GOT3 (cell line): ENCODE results near the gene TOMM20.
"Not testable (repeated sequence)": the region's sequence is repeated elsewhere in the genome, so short reads cannot be mapped to it uniquely, and the experiment has no call there.

ENCODE experiments used
- DNase-seq: peaks from one replicate; lab custom pipeline; 2025; ENCODE audit warnings: mixed read lengths; lab: John Stamatoyannopoulos, UW

TOMM20 gene

GRCh38 chr1:235078480-235079381, 49.9 kb downstream of the TOMM20 start:
- no peak for DNase-seq

GRCh38 chr1:235077571-235078479, 50.8 kb downstream of the TOMM20 start:
- no peak for DNase-seq

- DNase-seq, result no peak
These were observed 51.5 kb downstream of the TOMM20 start for GRCh38 chr1:235077163-235077540.

GRCh38 chr1:235076504-235077162, 52.0 kb downstream of the TOMM20 start:
- no peak for DNase-seq

GRCh38 chr1:235075777-235076308, 52.8 kb downstream of the TOMM20 start:
- no peak for DNase-seq

GRCh38 chr1:235075048-235075776, 53.4 kb downstream of the TOMM20 start:
- DNase-seq, result peak; percentile 64

- DNase-seq, result peak; percentile 44
These were observed 54.1 kb downstream of the TOMM20 start for GRCh38 chr1:235074523-235075047.

GRCh38 chr1:235073968-235074522, 54.6 kb downstream of the TOMM20 start:
- no peak for DNase-seq

GRCh38 chr1:235073331-235073967, 55.2 kb downstream of the TOMM20 start:
- no peak for DNase-seq

GRCh38 chr1:235072577-235072976, 56.1 kb downstream of the TOMM20 start:
- DNase-seq, result not testable (repeated sequence)

GRCh38 chr1:235072096-235072495, 56.5 kb downstream of the TOMM20 start:
- no peak for DNase-seq

GRCh38 chr1:235070819-235071218, 57.8 kb downstream of the TOMM20 start:
- no peak for DNase-seq

GRCh38 chr1:235069577-235070563, 58.8 kb downstream of the TOMM20 start:
- DNase-seq, result no peak

- no peak for DNase-seq
These were observed 59.5 kb downstream of the TOMM20 start for GRCh38 chr1:235069176-235069575.

GRCh38 chr1:235068158-235069121, 60.2 kb downstream of the TOMM20 start:
- DNase-seq, result no peak

- peak; percentile 86 for DNase-seq
These were observed 61.1 kb downstream of the TOMM20 start for GRCh38 chr1:235067396-235068157.
